ENCODE results near the gene ZNF212. TPM values are rescaled to one million over a fixed set of nuclear protein-coding genes. Genes with fewer than 3 reads are reported as not detected.

Gene ZNF212
- total RNA-seq, 1 experiment from 2014 or later = 18.6 TPM

DNA sequence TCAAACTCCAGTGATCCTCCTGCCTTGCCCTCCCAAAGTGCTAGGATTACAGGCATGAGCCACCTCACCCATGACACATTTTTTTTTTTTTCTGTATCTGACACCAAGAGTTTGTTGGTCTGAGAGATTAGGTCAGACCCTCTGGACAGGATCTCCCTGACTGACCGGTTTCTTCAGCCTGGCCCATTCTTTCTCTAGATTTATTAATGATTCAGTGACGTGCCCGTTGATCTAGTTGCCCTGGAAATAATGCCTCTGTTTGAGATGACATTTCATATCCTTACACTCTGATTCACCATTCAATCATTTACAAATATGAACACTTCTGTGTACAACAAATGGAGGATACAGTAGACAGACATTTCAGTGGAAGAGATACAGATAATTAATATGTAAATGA lies 1.4 kb upstream of the ZNF212 start:
- no peak for DNase-seq
- intact Hi-C loops (cut with micrococcal nuclease; ENCODE audit: unreplicated experiment) = loop anchor here (2.0 kb wide), 1 partner anchor 47 kb away; no protein-coding TSS in a partner anchor
- H3K4me1 Mint-ChIP-seq (ENCODE audit: low read depth, unreplicated experiment) = peaks cover 7% of the 10 kb centered on the region
- TF ChIP-seq, protein P1, sequence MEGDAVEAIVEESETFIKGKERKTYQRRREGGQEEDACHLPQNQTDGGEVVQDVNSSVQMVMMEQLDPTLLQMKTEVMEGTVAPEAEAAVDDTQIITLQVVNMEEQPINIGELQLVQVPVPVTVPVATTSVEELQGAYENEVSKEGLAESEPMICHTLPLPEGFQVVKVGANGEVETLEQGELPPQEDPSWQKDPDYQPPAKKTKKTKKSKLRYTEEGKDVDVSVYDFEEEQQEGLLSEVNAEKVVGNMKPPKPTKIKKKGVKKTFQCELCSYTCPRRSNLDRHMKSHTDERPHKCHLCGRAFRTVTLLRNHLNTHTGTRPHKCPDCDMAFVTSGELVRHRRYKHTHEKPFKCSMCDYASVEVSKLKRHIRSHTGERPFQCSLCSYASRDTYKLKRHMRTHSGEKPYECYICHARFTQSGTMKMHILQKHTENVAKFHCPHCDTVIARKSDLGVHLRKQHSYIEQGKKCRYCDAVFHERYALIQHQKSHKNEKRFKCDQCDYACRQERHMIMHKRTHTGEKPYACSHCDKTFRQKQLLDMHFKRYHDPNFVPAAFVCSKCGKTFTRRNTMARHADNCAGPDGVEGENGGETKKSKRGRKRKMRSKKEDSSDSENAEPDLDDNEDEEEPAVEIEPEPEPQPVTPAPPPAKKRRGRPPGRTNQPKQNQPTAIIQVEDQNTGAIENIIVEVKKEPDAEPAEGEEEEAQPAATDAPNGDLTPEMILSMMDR (IDR thresholded peaks at IDR 0.05; ENCODE audit: insufficient read depth in 1 of 2, low read depth in 1 of 2, low read length in 1 of 2, severe bottlenecking in 1 of 2, unreplicated experiment in 1 of 2) = no peak
- Histone ChIP-seq H3K36me3 (ENCODE audit: control insufficient read depth, insufficient read depth, low read length) (no peaks in the 10 kb centered on the region), H3K9me3 (peaks cover 9% of the 10 kb centered on the region; the same call in 1 of the 2 replicates), H3K4me1 (peaks cover 6% of the 10 kb centered on the region), H3K27me3 (replicated peaks; ENCODE audit: control insufficient read depth, insufficient read depth, low read length) (no peaks in the 10 kb centered on the region), H3K4me3 (ENCODE audit: low read depth, low read length) (no peak overlapping the region)
- ChIA-PET CTCF (no interaction called here), POLR2A (no interaction called here)
- peaks cover 9% of the 10 kb centered on the region for H3K9me3 Mint-ChIP-seq (ENCODE audit: unreplicated experiment)
- peaks cover 19% of the 10 kb centered on the region for H3K36me3 Mint-ChIP-seq (ENCODE audit: insufficient read depth, unreplicated experiment)
- no peak overlapping the region for H3K27ac Mint-ChIP-seq (ENCODE audit: unreplicated experiment)
- peak overlapping the region; percentile 39 for H3K4me3 Mint-ChIP-seq (ENCODE audit: unreplicated experiment)
- no peaks in the 10 kb centered on the region for H3K27me3 Mint-ChIP-seq (ENCODE audit: insufficient read depth, unreplicated experiment)
- no TSS peak for BruUV-seq (replicated peaks)

DNA sequence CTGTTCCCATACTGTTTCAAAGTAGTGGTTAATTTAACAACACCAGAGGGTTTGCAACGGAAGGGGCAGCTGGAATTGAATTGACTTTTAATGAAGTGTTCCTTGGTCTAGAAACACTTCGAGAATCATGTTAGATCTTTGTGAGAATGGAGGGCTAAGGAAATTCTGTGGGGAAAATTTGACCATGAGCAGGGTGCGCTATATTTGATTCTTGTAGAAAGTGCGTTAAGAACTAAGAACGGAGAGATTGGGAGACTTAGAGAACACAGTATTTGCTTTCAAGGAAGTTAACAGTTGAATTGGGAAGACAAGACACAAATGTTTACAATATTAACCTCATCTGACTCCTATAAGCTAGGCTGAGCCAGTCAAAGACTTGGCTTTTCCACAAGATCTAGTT lies 1.2 kb downstream of the ZNF212 start:
- H3K27me3 ChIP-seq (replicated peaks; ENCODE audit: control insufficient read depth, insufficient read depth, low read length) = no peaks in the 10 kb centered on the region
- H3K9me3 Mint-ChIP-seq (ENCODE audit: unreplicated experiment) = peaks cover 10% of the 10 kb centered on the region
- intact Hi-C loops (cut with micrococcal nuclease; ENCODE audit: unreplicated experiment) = no loop called here
- H3K36me3 ChIP-seq (ENCODE audit: control insufficient read depth, insufficient read depth, low read length) = no peaks in the 10 kb centered on the region
- peaks cover 9% of the 10 kb centered on the region; the same call in 1 of the 2 replicates for H3K9me3 ChIP-seq
- CTCF ChIA-PET = interaction anchor here (1.5 kb wide), 1 partner anchor 21 kb away, joined by 4 read pairs; the partner anchor contains the start of gene ZNF783
- H3K27ac Mint-ChIP-seq (ENCODE audit: unreplicated experiment) = no peak overlapping the region
- POLR2A ChIA-PET = no interaction called here
- TF ChIP-seq, protein P1 (IDR thresholded peaks at IDR 0.05; ENCODE audit: insufficient read depth in 1 of 2, low read depth in 1 of 2, low read length in 1 of 2, severe bottlenecking in 1 of 2, unreplicated experiment in 1 of 2) = no peak
- H3K4me3 Mint-ChIP-seq (ENCODE audit: unreplicated experiment) = peak overlapping the region; percentile 92
- H3K27me3 Mint-ChIP-seq (ENCODE audit: insufficient read depth, unreplicated experiment) = no peaks in the 10 kb centered on the region
- TSS peak; percentile 64 for BruUV-seq (replicated peaks)
- peaks cover 20% of the 10 kb centered on the region for H3K36me3 Mint-ChIP-seq (ENCODE audit: insufficient read depth, unreplicated experiment)
- peak overlapping the region; percentile 99 for H3K4me3 ChIP-seq (ENCODE audit: low read depth, low read length)
- H3K4me1 Mint-ChIP-seq (ENCODE audit: low read depth, unreplicated experiment) = peaks cover 7% of the 10 kb centered on the region
- no peak for DNase-seq
- peaks cover 6% of the 10 kb centered on the region for H3K4me1 ChIP-seq

DNA sequence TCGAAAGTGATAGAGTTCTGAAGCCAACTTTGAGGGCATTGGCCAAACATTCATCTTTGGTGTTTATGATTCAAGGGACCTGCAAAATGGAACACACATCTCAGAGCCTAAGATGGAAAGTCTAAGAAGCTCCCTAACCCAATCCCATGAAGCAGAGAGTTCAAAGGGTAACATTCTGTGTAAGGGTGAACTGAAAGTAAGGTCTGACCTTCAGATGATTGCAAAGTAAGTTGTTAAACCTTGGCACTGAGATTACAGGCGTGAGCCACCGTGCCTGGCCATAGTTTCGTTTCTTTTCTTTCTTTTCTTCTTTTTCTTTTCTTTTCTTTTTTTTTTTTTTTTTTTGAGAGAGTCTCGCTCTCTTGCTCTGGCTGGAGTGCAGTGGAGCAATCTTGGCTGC lies 2.2 kb downstream of the ZNF212 start:
- no peak for DNase-seq
- H3K4me3 Mint-ChIP-seq (ENCODE audit: unreplicated experiment) = no peak overlapping the region
- Histone ChIP-seq H3K36me3 (ENCODE audit: control insufficient read depth, insufficient read depth, low read length) (no peaks in the 10 kb centered on the region), H3K4me1 (peaks cover 6% of the 10 kb centered on the region), H3K27me3 (replicated peaks; ENCODE audit: control insufficient read depth, insufficient read depth, low read length) (no peaks in the 10 kb centered on the region), H3K4me3 (ENCODE audit: low read depth, low read length) (no peak overlapping the region), H3K9me3 (peaks cover 9% of the 10 kb centered on the region; the same call in 1 of the 2 replicates)
- H3K27me3 Mint-ChIP-seq (ENCODE audit: insufficient read depth, unreplicated experiment) = no peaks in the 10 kb centered on the region
- H3K9me3 Mint-ChIP-seq (ENCODE audit: unreplicated experiment) = peaks cover 10% of the 10 kb centered on the region
- H3K27ac Mint-ChIP-seq (ENCODE audit: unreplicated experiment) = no peak overlapping the region
- H3K36me3 Mint-ChIP-seq (ENCODE audit: insufficient read depth, unreplicated experiment) = peaks cover 20% of the 10 kb centered on the region
- peaks cover 7% of the 10 kb centered on the region for H3K4me1 Mint-ChIP-seq (ENCODE audit: low read depth, unreplicated experiment)
- TF ChIP-seq, protein P1 (IDR thresholded peaks at IDR 0.05; ENCODE audit: insufficient read depth in 1 of 2, low read depth in 1 of 2, low read length in 1 of 2, severe bottlenecking in 1 of 2, unreplicated experiment in 1 of 2) = no peak
- BruUV-seq (replicated peaks) = no TSS peak
- intact Hi-C loops (cut with micrococcal nuclease; ENCODE audit: unreplicated experiment) = no loop called here
- POLR2A ChIA-PET = no interaction called here
- CTCF ChIA-PET = interaction anchor here (1.5 kb wide), 1 partner anchor 20 kb away, joined by 4 read pairs; the partner anchor contains the start of gene ZNF783
